Osteoblast (primary cell): ENCODE results near the gene TMEM247. TPM values are rescaled to one million over a fixed set of nuclear protein-coding genes. Genes with fewer than 3 reads are reported as not detected.

Experiments
- DNase-seq: peaks from one replicate; pipeline ENCODE4 v3.0.0; 2011; ENCODE audit warnings: low spot score, mixed read lengths; ENCODE audit not compliant: insufficient read length; ENCODE audit errors: missing footprints
- H2AFZ ChIP-seq: 2 replicates; pipeline ENCODE4 v1.6.0; 2011; ENCODE audit warnings: mild to moderate bottlenecking, low read length
- H3K27ac ChIP-seq: 2 replicates; pipeline ENCODE4 v1.5.1; 2011; ENCODE audit warnings: mild to moderate bottlenecking, low read depth, low read length, moderate library complexity
- H3K27me3 ChIP-seq: 2 replicates; pipeline ENCODE4 v1.6.0; 2012; ENCODE audit warnings: mild to moderate bottlenecking, control low read depth, inconsistent platforms, low read length, moderate library complexity; ENCODE audit not compliant: insufficient read depth
- H3K36me3 ChIP-seq: 2 replicates; pipeline ENCODE4 v1.5.1; 2011; ENCODE audit warnings: mild to moderate bottlenecking, low read length, control low read depth, moderate library complexity; ENCODE audit not compliant: insufficient read depth
- H3K4me1 ChIP-seq: 2 replicates; pipeline ENCODE4 v1.5.1; 2011; ENCODE audit warnings: mild to moderate bottlenecking, low read length, control low read depth, moderate library complexity; ENCODE audit not compliant: insufficient read depth
- H3K4me2 ChIP-seq: 2 replicates; pipeline ENCODE4 v1.6.0; 2011; ENCODE audit warnings: mild to moderate bottlenecking, low read length; ENCODE audit not compliant: insufficient read depth
- H3K4me3 ChIP-seq: fragments of 200-600 bp; sonication (generic); 3 replicates; pipeline ENCODE4 v1.5.1; 2012; ENCODE audit warnings: mild to moderate bottlenecking, low read length, inconsistent platforms; ENCODE audit not compliant: insufficient read depth
- H3K79me2 ChIP-seq: 2 replicates; pipeline ENCODE4 v1.6.0; 2012; ENCODE audit warnings: mild to moderate bottlenecking, low read length, control low read depth, inconsistent platforms; ENCODE audit not compliant: insufficient read depth
- H3K9me3 ChIP-seq: 2 replicates; pipeline ENCODE4 v1.5.1; 2011; ENCODE audit warnings: low read depth, low read length, control low read depth
- H4K20me1 ChIP-seq: 2 replicates; pipeline ENCODE4 v1.6.0; 2012; ENCODE audit warnings: mild to moderate bottlenecking, low read length, control low read depth; ENCODE audit not compliant: insufficient read depth
- small RNA-seq: library from RNA; depleted of rRNA; stranded (forward); fragments of <200 nt; gene quantifications from one replicate; pipeline ENCODE3, GENCODE V24; 2012
- total RNA-seq: library from RNA; depleted of rRNA; stranded (reverse); fragments of >200 nt; gene quantifications from 2 replicates; pipeline ENCODE4 v1.2.3, GENCODE V29; 2012
- TF ChIP-seq, protein P1 (sequence below): IDR thresholded peaks from 2 replicates; pipeline ENCODE4 v1.5.1; 2011; ENCODE audit warnings: mild to moderate bottlenecking, low read depth, low read length, moderate library complexity; ENCODE audit errors: extremely low read depth

Gene TMEM247
- total RNA-seq, 1 donor: not detected

DNA sequence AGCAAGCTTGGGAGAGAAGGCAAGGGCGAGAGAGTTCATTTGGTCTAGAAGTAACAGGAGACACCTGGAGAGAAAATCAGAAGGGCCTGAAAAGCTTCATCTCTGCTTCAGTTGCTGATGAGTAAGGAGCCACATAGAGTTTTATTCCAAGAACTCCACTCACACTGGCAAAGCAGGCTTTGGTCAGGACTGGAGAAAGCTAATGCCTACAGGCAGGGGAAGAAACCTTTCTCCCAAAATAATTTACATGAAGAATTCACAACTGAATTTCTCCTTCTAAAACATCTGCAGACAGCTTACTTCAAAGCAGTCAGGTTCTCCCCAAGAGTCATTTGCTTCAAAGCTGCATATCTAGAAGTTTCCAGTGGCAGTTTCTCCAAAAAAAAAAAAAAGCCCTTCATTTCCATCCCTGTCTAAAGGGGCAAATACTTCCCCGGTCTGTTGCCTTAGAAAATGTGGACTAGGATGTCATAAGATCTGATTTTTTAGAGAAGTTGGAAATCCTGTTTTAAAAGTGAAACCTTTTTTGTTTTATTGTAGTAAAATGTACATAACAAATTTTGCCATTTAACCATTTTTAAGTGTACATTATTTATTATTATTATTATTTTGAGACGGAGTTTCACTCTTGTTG lies 46.3 kb downstream of the TMEM247 start:
- Histone ChIP-seq H3K4me1 (peaks cover 2% of the 10 kb centered on the region), H3K9me3 (no peaks in the 10 kb centered on the region), H3K4me3 (no peak overlapping the region), H3K36me3 (no peaks in the 10 kb centered on the region), H4K20me1 (no peaks in the 10 kb centered on the region), H3K79me2 (no peaks in the 10 kb centered on the region), H2AFZ (no peak overlapping the region), H3K27me3 (no peaks in the 10 kb centered on the region), H3K4me2 (no peak overlapping the region), H3K27ac (no peak overlapping the region)
- TF ChIP-seq, protein P1, sequence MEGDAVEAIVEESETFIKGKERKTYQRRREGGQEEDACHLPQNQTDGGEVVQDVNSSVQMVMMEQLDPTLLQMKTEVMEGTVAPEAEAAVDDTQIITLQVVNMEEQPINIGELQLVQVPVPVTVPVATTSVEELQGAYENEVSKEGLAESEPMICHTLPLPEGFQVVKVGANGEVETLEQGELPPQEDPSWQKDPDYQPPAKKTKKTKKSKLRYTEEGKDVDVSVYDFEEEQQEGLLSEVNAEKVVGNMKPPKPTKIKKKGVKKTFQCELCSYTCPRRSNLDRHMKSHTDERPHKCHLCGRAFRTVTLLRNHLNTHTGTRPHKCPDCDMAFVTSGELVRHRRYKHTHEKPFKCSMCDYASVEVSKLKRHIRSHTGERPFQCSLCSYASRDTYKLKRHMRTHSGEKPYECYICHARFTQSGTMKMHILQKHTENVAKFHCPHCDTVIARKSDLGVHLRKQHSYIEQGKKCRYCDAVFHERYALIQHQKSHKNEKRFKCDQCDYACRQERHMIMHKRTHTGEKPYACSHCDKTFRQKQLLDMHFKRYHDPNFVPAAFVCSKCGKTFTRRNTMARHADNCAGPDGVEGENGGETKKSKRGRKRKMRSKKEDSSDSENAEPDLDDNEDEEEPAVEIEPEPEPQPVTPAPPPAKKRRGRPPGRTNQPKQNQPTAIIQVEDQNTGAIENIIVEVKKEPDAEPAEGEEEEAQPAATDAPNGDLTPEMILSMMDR: no peak
- peak; percentile 19 for DNase-seq

DNA sequence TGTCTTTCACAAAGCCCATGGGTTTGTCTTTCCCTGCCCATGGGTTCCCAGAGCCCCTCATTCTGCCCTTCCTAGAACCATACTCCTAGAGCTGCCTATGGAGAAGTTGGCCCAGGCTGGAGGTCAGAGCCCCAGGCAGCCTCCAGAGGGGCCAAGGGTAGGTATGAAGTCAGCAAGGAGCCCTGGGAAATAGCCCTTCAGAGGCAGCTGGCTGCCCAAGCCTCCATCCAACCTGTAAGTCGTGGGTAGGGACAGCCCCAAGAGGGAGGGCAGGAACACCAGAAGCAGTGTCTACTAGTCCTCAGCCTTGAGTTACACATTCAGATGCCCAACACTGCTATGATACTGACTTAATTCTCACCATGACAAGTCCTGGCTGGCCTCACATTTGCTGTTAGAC lies 49.5 kb downstream of the TMEM247 start:
- H3K27me3 ChIP-seq: no peaks in the 10 kb centered on the region
- no peaks in the 10 kb centered on the region for H3K79me2 ChIP-seq
- H4K20me1 ChIP-seq: no peaks in the 10 kb centered on the region
- no peaks in the 10 kb centered on the region for H3K9me3 ChIP-seq
- H3K27ac ChIP-seq: no peak overlapping the region
- DNase-seq: no peak
- no peak overlapping the region for H3K4me3 ChIP-seq
- H3K36me3 ChIP-seq: no peaks in the 10 kb centered on the region
- no peak overlapping the region for H3K4me2 ChIP-seq
- no peak overlapping the region for H2AFZ ChIP-seq
- no peaks in the 10 kb centered on the region for H3K4me1 ChIP-seq
- TF ChIP-seq, protein P1: no peak

DNA sequence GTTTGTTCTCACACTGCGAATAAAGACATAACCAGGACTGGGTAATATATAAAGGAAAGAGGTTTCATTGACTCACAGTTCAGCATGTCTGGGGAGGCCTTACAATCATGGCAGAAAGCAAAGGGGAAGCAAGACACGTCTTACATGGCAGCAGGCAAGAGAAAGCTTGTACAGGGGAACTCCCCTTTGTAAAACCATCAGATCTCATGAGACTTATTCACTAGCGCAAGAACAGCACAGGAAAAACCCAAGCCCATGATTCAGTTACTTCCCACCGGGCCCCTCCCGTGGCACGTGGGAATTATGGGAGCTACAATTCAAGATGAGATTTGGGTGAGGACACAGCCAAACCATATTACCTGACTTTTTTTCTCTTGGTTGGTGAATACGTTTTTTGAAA lies 51.3 kb downstream of the TMEM247 start:
- no peak for DNase-seq
- Histone ChIP-seq H2AFZ (no peak overlapping the region), H3K27me3 (no peaks in the 10 kb centered on the region), H3K79me2 (no peaks in the 10 kb centered on the region), H4K20me1 (no peaks in the 10 kb centered on the region), H3K4me3 (no peak overlapping the region), H3K9me3 (no peaks in the 10 kb centered on the region), H3K36me3 (no peaks in the 10 kb centered on the region), H3K4me1 (no peaks in the 10 kb centered on the region), H3K4me2 (no peak overlapping the region), H3K27ac (no peak overlapping the region)
- TF ChIP-seq, protein P1: no peak

DNA sequence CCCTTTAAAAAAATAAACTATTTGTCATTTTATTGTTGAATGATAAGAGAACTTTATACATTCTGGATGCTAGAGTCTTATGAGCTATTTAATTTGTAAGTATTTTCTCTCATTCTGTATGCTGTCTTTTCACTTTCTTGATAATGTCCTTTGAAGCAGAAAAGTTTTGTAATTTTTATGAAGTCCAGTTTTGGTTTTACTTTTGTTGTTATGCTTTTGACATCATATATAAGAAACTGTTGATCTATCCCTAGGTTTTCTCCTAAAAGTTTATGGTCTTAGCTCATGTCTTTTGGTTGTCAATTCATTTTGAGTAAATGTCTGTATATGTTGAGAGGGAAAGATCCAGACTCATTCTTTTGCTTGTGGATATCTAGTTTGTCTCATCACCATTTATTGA lies 52.5 kb downstream of the TMEM247 start:
- Histone ChIP-seq H2AFZ (no peak overlapping the region), H3K4me2 (no peak overlapping the region), H3K27me3 (no peaks in the 10 kb centered on the region), H4K20me1 (no peaks in the 10 kb centered on the region), H3K4me1 (no peaks in the 10 kb centered on the region), H3K79me2 (no peaks in the 10 kb centered on the region), H3K36me3 (no peaks in the 10 kb centered on the region), H3K27ac (no peak overlapping the region), H3K9me3 (no peaks in the 10 kb centered on the region), H3K4me3 (no peak overlapping the region)
- TF ChIP-seq, protein P1: no peak
- DNase-seq: no peak

Small RNAs within 50 kb of the gene (small RNA-seq; reads per million reads assigned to genes)
- gene RN7SL817P: not detected

Other genes starting within 250 kb of the TMEM247 start
- gene EPAS1, start 182.2 kb upstream of the TMEM247 start, total RNA-seq: 198 and 260 TPM in 2 replicates
- gene RHOQ, start 62.9 kb downstream of the TMEM247 start, total RNA-seq: 137 and 163 TPM in 2 replicates
- 5.9 and 6.5 TPM in 2 replicates for gene ATP6V1E2, start 63.0 kb downstream of the TMEM247 start, total RNA-seq
- 16.5 and 16.6 TPM in 2 replicates for gene PIGF, start 137.5 kb downstream of the TMEM247 start, total RNA-seq
- gene CRIPT, start 137.7 kb downstream of the TMEM247 start, total RNA-seq: 28.6 and 29.2 TPM in 2 replicates
- gene SOCS5, start 219.7 kb downstream of the TMEM247 start, total RNA-seq: 124 and 136 TPM in 2 replicates